ENCODE results near the gene NEO1.

NEO1 gene

GRCh38 chr15:73326157-73326556, 273.9 kb downstream of the NEO1 start:
- peaks cover 11% of the 10 kb centered on the region for H3K4me1 ChIP-seq (ENCODE audit: insufficient read depth, low read length)
- no peaks in the 10 kb centered on the region for H3K9me3 ChIP-seq (ENCODE audit: insufficient read depth, low read depth, low read length)
- no peak overlapping the region for H3K9ac ChIP-seq (ENCODE audit: low read depth, low read length)
- H3K27me3 ChIP-seq (ENCODE audit: insufficient read depth, low read length): no peaks in the 10 kb centered on the region
- H3K4me3 ChIP-seq (ENCODE audit: low read length): no peak overlapping the region
- WGBS: 87% methylated on average over 4 of the region's 4 CpGs
- peaks cover 15% of the 10 kb centered on the region; the same call in 1 of the 2 replicates for H3K36me3 ChIP-seq (ENCODE audit: insufficient read depth, low read length)
- H3K27ac ChIP-seq (ENCODE audit: low read depth, low read length): no peak overlapping the region

- no peak overlapping the region for H3K27ac ChIP-seq (ENCODE audit: low read depth, low read length)
- H3K27me3 ChIP-seq (ENCODE audit: insufficient read depth, low read length): no peaks in the 10 kb centered on the region
- 94% methylated on average over 12 of the region's 12 CpGs for WGBS
- no peak overlapping the region for H3K9ac ChIP-seq (ENCODE audit: low read depth, low read length)
- no peak overlapping the region for H3K4me3 ChIP-seq (ENCODE audit: low read length)
- peaks cover 19% of the 10 kb centered on the region; the same call in 1 of the 2 replicates for H3K36me3 ChIP-seq (ENCODE audit: insufficient read depth, low read length)
- H3K4me1 ChIP-seq (ENCODE audit: insufficient read depth, low read length): peaks cover 12% of the 10 kb centered on the region
- no peaks in the 10 kb centered on the region for H3K9me3 ChIP-seq (ENCODE audit: insufficient read depth, low read depth, low read length)
Measured at GRCh38 chr15:73328149-73328820, 276.0 kb downstream of the NEO1 start.

- no peaks in the 10 kb centered on the region for H3K27me3 ChIP-seq (ENCODE audit: insufficient read depth, low read length)
- H3K9me3 ChIP-seq (ENCODE audit: insufficient read depth, low read depth, low read length): no peaks in the 10 kb centered on the region
- H3K9ac ChIP-seq (ENCODE audit: low read depth, low read length): no peak overlapping the region
- peaks cover 12% of the 10 kb centered on the region for H3K4me1 ChIP-seq (ENCODE audit: insufficient read depth, low read length)
- peaks cover 16% of the 10 kb centered on the region; the same call in 1 of the 2 replicates for H3K36me3 ChIP-seq (ENCODE audit: insufficient read depth, low read length)
- H3K4me3 ChIP-seq (ENCODE audit: low read length): no peak overlapping the region
- whole genome bisulfite sequencing: 94% methylated on average over 10 of the region's 10 CpGs
- H3K27ac ChIP-seq (ENCODE audit: low read depth, low read length): no peak overlapping the region
Measured at GRCh38 chr15:73328981-73329380, 276.7 kb downstream of the NEO1 start.

GRCh38 chr15:73329501-73330200, 277.4 kb downstream of the NEO1 start:
- H3K4me1 ChIP-seq (ENCODE audit: insufficient read depth, low read length): peaks cover 12% of the 10 kb centered on the region
- no peak overlapping the region for H3K9ac ChIP-seq (ENCODE audit: low read depth, low read length)
- WGBS: 89% methylated on average over 21 of the region's 21 CpGs
- peaks cover 16% of the 10 kb centered on the region; the same call in 1 of the 2 replicates for H3K36me3 ChIP-seq (ENCODE audit: insufficient read depth, low read length)
- no peaks in the 10 kb centered on the region for H3K9me3 ChIP-seq (ENCODE audit: insufficient read depth, low read depth, low read length)
- no peak overlapping the region for H3K27ac ChIP-seq (ENCODE audit: low read depth, low read length)
- no peaks in the 10 kb centered on the region for H3K27me3 ChIP-seq (ENCODE audit: insufficient read depth, low read length)
- no peak overlapping the region for H3K4me3 ChIP-seq (ENCODE audit: low read length)

GRCh38 chr15:73330206-73331051, 278.2 kb downstream of the NEO1 start:
- no peak overlapping the region for H3K4me3 ChIP-seq (ENCODE audit: low read length)
- H3K27me3 ChIP-seq (ENCODE audit: insufficient read depth, low read length): no peaks in the 10 kb centered on the region
- no peaks in the 10 kb centered on the region for H3K9me3 ChIP-seq (ENCODE audit: insufficient read depth, low read depth, low read length)
- 78% methylated on average over 15 of the region's 15 CpGs for WGBS
- no peak overlapping the region for H3K27ac ChIP-seq (ENCODE audit: low read depth, low read length)
- peaks cover 12% of the 10 kb centered on the region for H3K4me1 ChIP-seq (ENCODE audit: insufficient read depth, low read length)
- 0 out of 2 replicates have a peak, but pooled peaks cover 13% of the 10 kb centered on the region for H3K36me3 ChIP-seq (ENCODE audit: insufficient read depth, low read length)
- no peak overlapping the region for H3K9ac ChIP-seq (ENCODE audit: low read depth, low read length)

- H3K9me3 ChIP-seq (ENCODE audit: insufficient read depth, low read depth, low read length): no peaks in the 10 kb centered on the region
- H3K4me1 ChIP-seq (ENCODE audit: insufficient read depth, low read length): peaks cover 12% of the 10 kb centered on the region
- no peak overlapping the region for H3K27ac ChIP-seq (ENCODE audit: low read depth, low read length)
- 0 out of 2 replicates have a peak, but pooled peaks cover 13% of the 10 kb centered on the region for H3K36me3 ChIP-seq (ENCODE audit: insufficient read depth, low read length)
- 92% methylated on average over 3 of the region's 5 CpGs for WGBS
- H3K27me3 ChIP-seq (ENCODE audit: insufficient read depth, low read length): no peaks in the 10 kb centered on the region
- H3K4me3 ChIP-seq (ENCODE audit: low read length): no peak overlapping the region
- H3K9ac ChIP-seq (ENCODE audit: low read depth, low read length): no peak overlapping the region
Measured at GRCh38 chr15:73331501-73331900, 279.2 kb downstream of the NEO1 start.

- 94% methylated on average over 19 of the region's 19 CpGs for WGBS
- Histone ChIP-seq H3K27ac (ENCODE audit: low read depth, low read length) (no peak overlapping the region), H3K4me1 (ENCODE audit: insufficient read depth, low read length) (peaks cover 12% of the 10 kb centered on the region), H3K36me3 (ENCODE audit: insufficient read depth, low read length) (0 out of 2 replicates have a peak, but pooled peaks cover 13% of the 10 kb centered on the region), H3K4me3 (ENCODE audit: low read length) (no peak overlapping the region), H3K9ac (ENCODE audit: low read depth, low read length) (no peak overlapping the region), H3K9me3 (ENCODE audit: insufficient read depth, low read depth, low read length) (no peaks in the 10 kb centered on the region), H3K27me3 (ENCODE audit: insufficient read depth, low read length) (no peaks in the 10 kb centered on the region)
Measured at GRCh38 chr15:73331991-73332925, 280.0 kb downstream of the NEO1 start.

- no peak overlapping the region for H3K9ac ChIP-seq (ENCODE audit: low read depth, low read length)
- 83% methylated on average over 1 of the region's 2 CpGs for WGBS
Measured at GRCh38 chr15:73333001-73333400, 280.7 kb downstream of the NEO1 start.

GRCh38 chr15:73334086-73334485, 281.8 kb downstream of the NEO1 start:
- Histone ChIP-seq H3K27ac (ENCODE audit: low read depth, low read length) (no peak overlapping the region), H3K27me3 (ENCODE audit: insufficient read depth, low read length) (no peaks in the 10 kb centered on the region), H3K36me3 (ENCODE audit: insufficient read depth, low read length) (0 out of 2 replicates have a peak, but pooled peaks cover 7% of the 10 kb centered on the region), H3K4me3 (ENCODE audit: low read length) (no peak overlapping the region), H3K9ac (ENCODE audit: low read depth, low read length) (no peak overlapping the region), H3K4me1 (ENCODE audit: insufficient read depth, low read length) (peaks cover 12% of the 10 kb centered on the region), H3K9me3 (ENCODE audit: insufficient read depth, low read depth, low read length) (no peaks in the 10 kb centered on the region)
- 92% methylated on average over 6 of the region's 6 CpGs for WGBS

More at GRCh38 chr15:73333001-73333400, 280.7 kb downstream of the NEO1 start:
- Histone ChIP-seq H3K27ac (ENCODE audit: low read depth, low read length) (no peak overlapping the region), H3K27me3 (ENCODE audit: insufficient read depth, low read length) (no peaks in the 10 kb centered on the region), H3K36me3 (ENCODE audit: insufficient read depth, low read length) (0 out of 2 replicates have a peak, but pooled peaks cover 10% of the 10 kb centered on the region), H3K4me3 (ENCODE audit: low read length) (no peak overlapping the region), H3K4me1 (ENCODE audit: insufficient read depth, low read length) (peaks cover 12% of the 10 kb centered on the region), H3K9me3 (ENCODE audit: insufficient read depth, low read depth, low read length) (no peaks in the 10 kb centered on the region)

- H3K27me3 ChIP-seq (ENCODE audit: insufficient read depth, low read length): no peaks in the 10 kb centered on the region
- WGBS: 91% methylated on average over 9 of the region's 9 CpGs
Measured at GRCh38 chr15:73335026-73335425, 282.8 kb downstream of the NEO1 start.

More at GRCh38 chr15:73335026-73335425, 282.8 kb downstream of the NEO1 start:
- Histone ChIP-seq H3K36me3 (ENCODE audit: insufficient read depth, low read length) (0 out of 2 replicates have a peak, but pooled peaks cover 4% of the 10 kb centered on the region), H3K4me1 (ENCODE audit: insufficient read depth, low read length) (peaks cover 11% of the 10 kb centered on the region), H3K9ac (ENCODE audit: low read depth, low read length) (no peak overlapping the region), H3K9me3 (ENCODE audit: insufficient read depth, low read depth, low read length) (no peaks in the 10 kb centered on the region), H3K4me3 (ENCODE audit: low read length) (no peak overlapping the region), H3K27ac (ENCODE audit: low read depth, low read length) (no peak overlapping the region)

All from HUES64 (cell line).